ENCODE data around the gene PRKG1. TPM values are rescaled to one million over a fixed set of nuclear protein-coding genes. Genes with fewer than 3 reads are reported as not detected.

Gene PRKG1
- total and polyA plus RNA-seq, 2 experiments from 2014 or later = 10.7 to 21.8 TPM

DNA sequence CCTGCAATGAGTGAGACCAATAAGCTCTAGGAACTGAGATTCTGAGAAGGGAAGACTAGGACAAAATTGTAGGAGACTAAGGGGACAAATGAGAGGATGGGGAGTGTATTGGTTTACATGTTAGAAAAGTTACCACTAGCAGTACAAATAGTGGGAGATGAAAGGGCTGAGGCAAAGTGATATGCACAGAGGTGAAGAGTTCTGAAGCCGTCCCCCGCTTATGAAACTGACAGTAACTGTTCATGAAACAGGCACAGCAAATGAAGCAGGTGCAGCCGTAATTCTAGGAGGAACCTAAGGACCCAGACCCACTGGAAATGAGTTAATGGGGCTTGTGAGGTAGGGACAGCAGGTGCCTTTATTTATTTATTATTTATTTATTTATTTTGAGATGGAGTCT is 211.3 kb downstream of the PRKG1 start:
- in situ Hi-C loops (cut with MboI) = no loop called here

GRCh38 chr10:51288511-51288910 is 214.2 kb downstream of the PRKG1 start:
- Histone ChIP-seq H3K4me2 (ENCODE audit: unreplicated experiment) (no peak overlapping the region), H3K9me2 (ENCODE audit: insufficient read depth) (no peaks in the 10 kb centered on the region), H2AFZ (no peak overlapping the region), H3K36me3 (ENCODE audit: low read depth) (no peaks in the 10 kb centered on the region), H4K20me1 (ENCODE audit: insufficient read depth) (no peaks in the 10 kb centered on the region), H3K4me1 (ENCODE audit: insufficient read depth) (peaks cover 8% of the 10 kb centered on the region), H3K9ac (no peak overlapping the region), H3F3A (ENCODE audit: insufficient read depth) (0 out of 2 replicates have a peak, but pooled peaks cover 9% of the 10 kb centered on the region), H3K27me3 (replicated peaks; ENCODE audit: insufficient read depth) (no peaks in the 10 kb centered on the region), H3K27ac (no peak overlapping the region), H3K79me2 (ENCODE audit: insufficient read depth) (peaks cover 12% of the 10 kb centered on the region; the same call in 1 of the 2 replicates), H3K4me3 (no peak overlapping the region), H3K9me3 (ENCODE audit: low read depth) (no peaks in the 10 kb centered on the region)
- in situ Hi-C loops (cut with MboI) = no loop called here
- DNase-seq = no peak
- TF ChIP-seq EZH2 (IDR thresholded peaks at IDR 0.05; ENCODE audit: insufficient read depth, poor library complexity, severe bottlenecking) = no peak

More for the DNA sequence above, 211.3 kb downstream of the PRKG1 start:
- Histone ChIP-seq H3K27me3 (replicated peaks; ENCODE audit: insufficient read depth) (no peaks in the 10 kb centered on the region), H2AFZ (no peak overlapping the region), H3K4me1 (ENCODE audit: insufficient read depth) (no peaks in the 10 kb centered on the region), H3K4me3 (no peak overlapping the region), H4K20me1 (ENCODE audit: insufficient read depth) (no peaks in the 10 kb centered on the region), H3K9me3 (ENCODE audit: low read depth) (no peaks in the 10 kb centered on the region), H3K27ac (no peak overlapping the region), H3K36me3 (ENCODE audit: low read depth) (no peaks in the 10 kb centered on the region), H3K4me2 (ENCODE audit: unreplicated experiment) (no peak overlapping the region), H3K9ac (no peak overlapping the region), H3K79me2 (ENCODE audit: insufficient read depth) (0 out of 2 replicates have a peak, but pooled peaks cover 9% of the 10 kb centered on the region), H3K9me2 (ENCODE audit: insufficient read depth) (no peaks in the 10 kb centered on the region), H3F3A (ENCODE audit: insufficient read depth) (no peaks in the 10 kb centered on the region)
- WGBS, 2 experiments (ENCODE audit: low coverage in 1 of 2, low lambda C conversion rate in 2 of 2, missing lambda C conversion rate in 2 of 2) = 97 to 98% methylated on average over 3 of the region's 3 CpGs
- DNase-seq = no peak
- TF ChIP-seq EZH2 (IDR thresholded peaks at IDR 0.05; ENCODE audit: insufficient read depth, poor library complexity, severe bottlenecking) (no peak), EZH2phosphoT487 (IDR thresholded peaks at IDR 0.05; ENCODE audit: insufficient read depth, low read depth) (no peak)

GRCh38 chr10:51289519-51289918 is 215.2 kb downstream of the PRKG1 start:
- no peaks in the 10 kb centered on the region for H4K20me1 ChIP-seq (ENCODE audit: insufficient read depth)
- WGBS, 2 experiments (ENCODE audit: low coverage in 1 of 2, low lambda C conversion rate in 2 of 2, missing lambda C conversion rate in 2 of 2) = 88 to 95% methylated on average over 1 of the region's 1 CpG
- H3K4me3 ChIP-seq = no peak overlapping the region
- no peaks in the 10 kb centered on the region for H3K9me3 ChIP-seq (ENCODE audit: low read depth)
- H3K27me3 ChIP-seq (replicated peaks; ENCODE audit: insufficient read depth) = no peaks in the 10 kb centered on the region
- no peak overlapping the region for H3K9ac ChIP-seq
- no peak overlapping the region for H2AFZ ChIP-seq
- no peak overlapping the region for H3K4me2 ChIP-seq (ENCODE audit: unreplicated experiment)
- no peaks in the 10 kb centered on the region for H3K9me2 ChIP-seq (ENCODE audit: insufficient read depth)
- H3K27ac ChIP-seq = no peak overlapping the region
- in situ Hi-C loops (cut with MboI) = no loop called here
- DNase-seq = no peak
- H3F3A ChIP-seq (ENCODE audit: insufficient read depth) = 0 out of 2 replicates have a peak, but pooled peaks cover 9% of the 10 kb centered on the region
- no peaks in the 10 kb centered on the region for H3K36me3 ChIP-seq (ENCODE audit: low read depth)
- peaks cover 22% of the 10 kb centered on the region for H3K79me2 ChIP-seq (ENCODE audit: insufficient read depth)
- TF ChIP-seq EZH2phosphoT487 (IDR thresholded peaks at IDR 0.05; ENCODE audit: insufficient read depth, low read depth) (no peak), EZH2 (IDR thresholded peaks at IDR 0.05; ENCODE audit: insufficient read depth, poor library complexity, severe bottlenecking) (no peak)
- peaks cover 8% of the 10 kb centered on the region for H3K4me1 ChIP-seq (ENCODE audit: insufficient read depth)

- Histone ChIP-seq H3K4me3 (no peak overlapping the region), H3K4me2 (ENCODE audit: unreplicated experiment) (no peak overlapping the region), H3F3A (ENCODE audit: insufficient read depth) (0 out of 2 replicates have a peak, but pooled peaks cover 9% of the 10 kb centered on the region), H3K27ac (no peak overlapping the region), H3K4me1 (ENCODE audit: insufficient read depth) (peaks cover 12% of the 10 kb centered on the region), H3K36me3 (ENCODE audit: low read depth) (no peaks in the 10 kb centered on the region), H4K20me1 (ENCODE audit: insufficient read depth) (no peaks in the 10 kb centered on the region), H3K9ac (no peak overlapping the region), H3K9me3 (ENCODE audit: low read depth) (no peaks in the 10 kb centered on the region), H3K27me3 (replicated peaks; ENCODE audit: insufficient read depth) (no peaks in the 10 kb centered on the region), H2AFZ (0 out of 2 replicates have a peak overlapping the region, but pooled peaks have one; percentile 26), H3K79me2 (ENCODE audit: insufficient read depth) (peaks cover 45% of the 10 kb centered on the region), H3K9me2 (ENCODE audit: insufficient read depth) (no peaks in the 10 kb centered on the region)
- 10 to 13% methylated on average over 2 of the region's 2 CpGs for WGBS, 2 experiments (ENCODE audit: low coverage in 1 of 2, low lambda C conversion rate in 2 of 2, missing lambda C conversion rate in 2 of 2)
- TF ChIP-seq EZH2 (IDR thresholded peaks at IDR 0.05; ENCODE audit: insufficient read depth, poor library complexity, severe bottlenecking) (no peak), EZH2phosphoT487 (IDR thresholded peaks at IDR 0.05; ENCODE audit: insufficient read depth, low read depth) (no peak)
- in situ Hi-C loops (cut with MboI) = no loop called here
- DNase-seq = no peak
Observed at GRCh38 chr10:51291961-51292360, 217.7 kb downstream of the PRKG1 start.

DNA sequence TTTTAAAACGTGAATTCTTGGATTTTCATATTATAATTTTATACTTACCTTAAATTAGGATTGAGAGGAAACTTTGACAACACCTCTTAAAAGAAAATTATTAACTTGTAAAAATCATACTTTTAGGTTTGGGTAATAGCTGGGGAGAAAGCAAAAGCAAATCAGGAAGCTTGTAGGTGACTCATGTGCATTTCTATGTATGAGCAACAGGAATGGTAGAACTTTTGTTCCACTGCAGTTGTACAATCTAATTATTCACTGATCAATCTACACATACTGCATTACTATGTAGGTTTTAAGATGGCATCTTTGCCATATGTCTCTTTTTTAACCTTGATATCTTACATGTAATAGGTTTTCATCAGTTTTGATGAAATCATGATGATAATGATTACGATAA is 223.2 kb downstream of the PRKG1 start:
- Histone ChIP-seq H4K20me1 (ENCODE audit: insufficient read depth) (no peaks in the 10 kb centered on the region), H3K9me3 (ENCODE audit: low read depth) (no peaks in the 10 kb centered on the region), H3K4me2 (ENCODE audit: unreplicated experiment) (peak overlapping the region; percentile 11), H3K36me3 (ENCODE audit: low read depth) (no peaks in the 10 kb centered on the region), H3K4me1 (ENCODE audit: insufficient read depth) (peaks cover 51% of the 10 kb centered on the region), H3K4me3 (no peak overlapping the region), H3K27ac (0 out of 2 replicates have a peak overlapping the region, but pooled peaks have one; percentile 4), H3K79me2 (ENCODE audit: insufficient read depth) (peaks cover 43% of the 10 kb centered on the region), H3K9me2 (ENCODE audit: insufficient read depth) (no peaks in the 10 kb centered on the region; the same call in 1 of the 2 replicates), H3K9ac (no peak overlapping the region), H3F3A (ENCODE audit: insufficient read depth) (peaks cover 17% of the 10 kb centered on the region; the same call in 1 of the 2 replicates), H3K27me3 (replicated peaks; ENCODE audit: insufficient read depth) (no peaks in the 10 kb centered on the region), H2AFZ (no peak overlapping the region)
- 50 to 51% methylated on average over 2 of the region's 2 CpGs for WGBS, 2 experiments (ENCODE audit: low coverage in 1 of 2, low lambda C conversion rate in 2 of 2, missing lambda C conversion rate in 2 of 2)
- in situ Hi-C loops (cut with MboI) = no loop called here
- TF ChIP-seq EZH2 (IDR thresholded peaks at IDR 0.05; ENCODE audit: insufficient read depth, poor library complexity, severe bottlenecking) (no peak), EZH2phosphoT487 (IDR thresholded peaks at IDR 0.05; ENCODE audit: insufficient read depth, low read depth) (no peak)
- peak; percentile 79 for DNase-seq

Data from GM23248 (cell line).